Stimulated activated CD8-positive, alpha-beta memory T cell treated with anti-CD3 and anti-CD28 coated beads, Interleukin-4, amount 100 ng/mL, for 1 hour (primary cell): ENCODE measurements around the gene SBSN.
A peak's percentile ranks its signal among the peaks of the same experiment; 100 is the strongest.

ENCODE experiments used
- DNase-seq, 2 donors: peaks; one replicate each; pipeline ENCODE4 v3.0.0-alpha.2; 2020; ENCODE audit warnings: low read depth in 2 of 2, low spot score in 1 of 2

The SBSN gene

GRCh38 chr19:35554076-35554475 lies 26.0 kb upstream of the SBSN start:
- no peak for DNase-seq

GRCh38 chr19:35553385-35554000 lies 25.4 kb upstream of the SBSN start:
- no peak for DNase-seq

- DNase-seq: no peak
These were observed 24.6 kb upstream of the SBSN start for GRCh38 chr19:35552534-35553384.

GRCh38 chr19:35551091-35551810 lies 23.1 kb upstream of the SBSN start:
- no peak for DNase-seq

- DNase-seq: no peak
These were observed 21.9 kb upstream of the SBSN start for GRCh38 chr19:35549879-35550523.

GRCh38 chr19:35549174-35549788 lies 21.2 kb upstream of the SBSN start:
- peak in 1 of 2 donors; percentile 14 for DNase-seq

- no peak for DNase-seq
These were observed 18.4 kb upstream of the SBSN start for GRCh38 chr19:35546532-35546931.

GRCh38 chr19:35545855-35546381 lies 17.8 kb upstream of the SBSN start:
- DNase-seq: no peak

GRCh38 chr19:35545001-35545854 lies 17.1 kb upstream of the SBSN start, which contains the start of gene TMEM147:
Gene TMEM147 (plus strand): TSS chr19:35545626. CDS start chr19:35545740, 114 bp downstream.
- DNase-seq: peak; percentile 55 to 64

- no peak for DNase-seq
These were observed 16.1 kb upstream of the SBSN start for GRCh38 chr19:35544110-35544802.

- DNase-seq: no peak
These were observed 15.4 kb upstream of the SBSN start for GRCh38 chr19:35543280-35544109.

- DNase-seq: no peak
These were observed 14.1 kb upstream of the SBSN start for GRCh38 chr19:35542209-35542608.

- no peak for DNase-seq
These were observed 12.3 kb upstream of the SBSN start for GRCh38 chr19:35540356-35540927.

GRCh38 chr19:35539850-35540249 lies 11.7 kb upstream of the SBSN start:
- no peak for DNase-seq

- no peak for DNase-seq
These were observed 11.2 kb upstream of the SBSN start for GRCh38 chr19:35539314-35539713.

- DNase-seq: no peak
These were observed 6.8 kb upstream of the SBSN start for GRCh38 chr19:35534803-35535480.

GRCh38 chr19:35533822-35534392 lies 5.8 kb upstream of the SBSN start:
- DNase-seq: peak in 1 of 2 donors; percentile 19
